ENCODE measurements around the gene TGFBR3.

TGFBR3 gene

DNA sequence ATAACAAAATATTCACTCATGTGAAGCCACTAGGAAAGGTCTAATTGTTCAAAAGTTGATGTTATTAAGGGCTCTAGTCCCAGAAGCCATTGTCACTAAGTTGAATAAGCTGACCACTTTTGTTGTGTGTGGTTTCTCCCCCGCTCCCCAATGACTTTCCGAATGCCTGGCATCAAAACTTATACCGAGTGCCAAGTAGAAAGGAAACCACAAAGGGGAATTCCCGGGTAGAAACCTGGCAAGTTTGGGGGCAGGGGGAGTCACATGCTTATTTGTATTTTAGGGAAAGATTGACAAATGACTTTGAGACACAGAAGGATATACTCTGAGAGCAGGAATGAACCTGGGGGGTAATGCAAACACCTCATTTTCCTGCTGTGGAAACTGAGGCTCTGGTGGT, 154.1 kb downstream of the TGFBR3 start:
- no peak overlapping the region for H3K4me3 ChIP-seq (replicated peaks in 1 of 2; ENCODE audit: low read depth in 2 of 2, low read length in 2 of 2)
- DNase-seq (ENCODE audit: low read depth in 2 of 2) = peak; percentile 70 to 88
- TF ChIP-seq, protein P1, sequence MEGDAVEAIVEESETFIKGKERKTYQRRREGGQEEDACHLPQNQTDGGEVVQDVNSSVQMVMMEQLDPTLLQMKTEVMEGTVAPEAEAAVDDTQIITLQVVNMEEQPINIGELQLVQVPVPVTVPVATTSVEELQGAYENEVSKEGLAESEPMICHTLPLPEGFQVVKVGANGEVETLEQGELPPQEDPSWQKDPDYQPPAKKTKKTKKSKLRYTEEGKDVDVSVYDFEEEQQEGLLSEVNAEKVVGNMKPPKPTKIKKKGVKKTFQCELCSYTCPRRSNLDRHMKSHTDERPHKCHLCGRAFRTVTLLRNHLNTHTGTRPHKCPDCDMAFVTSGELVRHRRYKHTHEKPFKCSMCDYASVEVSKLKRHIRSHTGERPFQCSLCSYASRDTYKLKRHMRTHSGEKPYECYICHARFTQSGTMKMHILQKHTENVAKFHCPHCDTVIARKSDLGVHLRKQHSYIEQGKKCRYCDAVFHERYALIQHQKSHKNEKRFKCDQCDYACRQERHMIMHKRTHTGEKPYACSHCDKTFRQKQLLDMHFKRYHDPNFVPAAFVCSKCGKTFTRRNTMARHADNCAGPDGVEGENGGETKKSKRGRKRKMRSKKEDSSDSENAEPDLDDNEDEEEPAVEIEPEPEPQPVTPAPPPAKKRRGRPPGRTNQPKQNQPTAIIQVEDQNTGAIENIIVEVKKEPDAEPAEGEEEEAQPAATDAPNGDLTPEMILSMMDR (IDR thresholded peaks at IDR 0.05; ENCODE audit: low read depth, low read length) = no peak

DNA sequence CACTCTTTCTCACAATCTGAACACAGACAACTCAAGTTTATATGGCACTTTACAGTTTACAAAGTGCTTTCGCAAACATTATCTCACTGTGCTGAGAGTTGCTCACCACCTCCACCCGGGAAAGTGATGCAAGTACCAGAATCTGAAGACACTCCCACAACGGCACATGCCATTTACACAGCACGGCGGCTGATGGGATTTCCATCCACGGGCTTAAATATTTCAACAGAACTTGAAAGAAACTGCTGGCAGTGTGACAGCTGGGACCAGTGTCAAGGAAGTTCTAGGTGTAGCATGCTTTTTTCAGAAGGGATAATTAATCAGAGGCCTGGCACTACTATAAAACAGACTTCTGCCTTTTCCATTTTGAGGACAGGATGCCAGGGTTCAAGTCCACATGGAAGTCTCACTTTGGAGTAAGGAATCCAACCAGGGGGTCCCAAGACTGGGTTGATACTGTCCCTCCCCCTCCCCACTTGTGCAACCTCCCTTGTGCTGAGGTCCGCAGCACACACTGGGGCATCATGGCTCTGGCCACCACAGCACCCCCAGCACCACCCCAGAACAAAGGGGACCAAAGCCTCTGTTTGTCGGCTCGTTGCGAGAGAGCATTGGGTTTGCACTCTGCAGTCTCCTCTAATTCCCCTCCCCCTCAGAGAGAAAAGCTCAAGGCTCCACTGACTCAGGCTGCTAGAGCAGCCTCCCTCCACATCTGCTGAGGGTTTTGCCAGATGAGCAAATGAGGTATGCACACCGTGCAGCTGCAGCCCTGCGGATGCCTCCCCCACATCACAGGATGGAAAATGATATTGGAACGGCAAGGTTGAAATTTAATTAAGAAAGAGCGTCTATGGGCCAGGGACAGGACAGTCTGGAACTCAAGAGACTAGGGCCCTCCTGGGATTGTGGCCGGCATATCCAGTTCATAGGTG, 154.9 kb downstream of the TGFBR3 start:
- peak; percentile 78 to 85 for DNase-seq (ENCODE audit: low read depth in 2 of 2)
- TF ChIP-seq, protein P1 (IDR thresholded peaks at IDR 0.05; ENCODE audit: low read depth, low read length) = no peak
- H3K4me3 ChIP-seq (replicated peaks in 1 of 2; ENCODE audit: low read depth in 2 of 2, low read length in 2 of 2) = no peak overlapping the region

DNA sequence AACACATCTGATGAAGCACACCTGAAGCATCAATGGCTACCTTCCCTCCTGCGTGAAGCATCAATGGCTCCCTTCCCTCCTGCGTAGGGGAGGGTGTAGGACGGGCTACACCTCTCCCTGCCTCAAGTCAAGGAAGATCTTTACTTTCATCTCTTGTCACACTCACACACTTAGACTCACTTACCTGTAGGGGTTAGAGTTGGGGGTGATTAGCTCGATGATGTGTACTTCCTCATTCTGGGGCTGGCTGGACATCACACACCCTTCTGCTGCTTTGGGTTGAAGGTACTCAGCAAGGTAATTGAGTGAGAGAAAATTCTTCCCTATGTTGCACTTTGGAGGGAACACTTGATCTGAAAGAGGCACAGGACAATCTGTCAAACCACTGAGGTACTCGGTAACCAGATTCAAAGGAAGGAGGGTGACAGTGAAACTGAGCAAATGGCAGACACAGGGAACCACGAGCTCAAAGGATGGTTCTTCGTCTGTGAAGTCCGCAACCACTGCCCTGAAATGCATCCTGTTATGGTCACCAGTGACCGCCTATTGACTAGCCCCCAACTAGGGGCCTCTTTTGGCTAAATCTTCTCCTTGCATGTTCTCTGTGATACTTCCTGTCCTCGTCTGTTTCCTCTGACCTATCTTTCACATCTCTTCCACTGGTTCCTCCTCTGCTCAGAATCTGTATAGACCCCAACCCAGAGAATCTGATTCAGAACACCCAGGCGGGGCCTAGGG, 156.2 kb downstream of the TGFBR3 start:
- TF ChIP-seq, protein P1 (IDR thresholded peaks at IDR 0.05; ENCODE audit: low read depth, low read length) = no peak
- DNase-seq (ENCODE audit: low read depth in 2 of 2) = no peak
- H3K4me3 ChIP-seq (replicated peaks in 1 of 2; ENCODE audit: low read depth in 2 of 2, low read length in 2 of 2) = no peak overlapping the region

DNA sequence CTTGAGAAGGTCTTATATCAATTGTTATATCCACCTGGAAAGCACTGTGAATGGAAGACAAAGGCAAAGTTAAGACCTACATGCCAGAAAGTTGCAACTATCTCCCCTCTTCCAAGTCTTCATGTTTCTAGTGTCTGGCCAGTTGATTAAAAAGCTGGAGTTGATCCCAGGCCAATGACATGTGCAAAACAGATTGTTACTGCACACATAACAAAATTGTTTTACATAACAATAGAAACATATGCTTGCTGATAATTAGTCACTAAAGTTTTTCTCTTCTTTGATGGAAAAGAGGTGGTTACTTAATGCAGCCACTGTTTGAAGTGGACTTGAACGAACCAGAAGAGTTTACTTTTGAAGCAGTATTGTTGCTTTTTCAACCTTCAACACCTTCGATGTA, 158.2 kb downstream of the TGFBR3 start:
- peak; percentile 30 to 61 for DNase-seq (ENCODE audit: low read depth in 2 of 2)
- no peak overlapping the region for H3K4me3 ChIP-seq (replicated peaks in 1 of 2; ENCODE audit: low read depth in 2 of 2, low read length in 2 of 2)
- TF ChIP-seq, protein P1 (IDR thresholded peaks at IDR 0.05; ENCODE audit: low read depth, low read length) = no peak

DNA sequence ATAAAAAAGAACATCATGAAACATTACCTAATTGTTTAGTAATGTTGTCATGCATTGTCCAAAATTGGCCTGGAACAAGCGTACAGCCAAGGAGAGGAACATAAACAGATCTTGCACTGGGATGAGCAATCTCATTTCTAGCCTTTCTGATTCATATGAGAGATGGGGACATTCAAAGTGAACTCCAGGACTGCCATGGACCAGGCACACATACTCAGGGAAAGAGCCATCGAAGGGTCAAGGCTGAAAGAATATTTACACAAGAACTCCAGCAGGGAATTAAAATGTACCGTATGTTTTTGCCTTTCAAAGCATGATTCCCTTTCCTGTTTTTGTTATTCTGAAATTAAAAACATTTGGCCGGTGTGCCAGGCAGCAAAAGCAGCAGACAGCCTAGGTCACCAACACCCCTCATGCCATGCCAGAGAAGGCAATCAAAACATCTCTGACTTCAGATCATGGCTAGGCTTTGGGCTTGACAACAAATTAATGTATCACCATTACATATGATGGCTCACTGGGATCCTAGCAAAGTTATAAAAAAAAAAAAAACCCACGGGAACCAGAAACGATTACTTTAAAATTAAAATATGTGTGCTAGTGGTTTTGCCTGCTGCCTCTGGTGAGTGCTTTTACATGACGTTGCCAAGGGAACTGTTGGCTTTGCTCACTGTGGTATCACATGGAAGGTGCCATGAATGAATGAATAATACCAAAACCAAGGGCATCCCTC, 159.8 kb downstream of the TGFBR3 start:
- TF ChIP-seq, protein P1 (IDR thresholded peaks at IDR 0.05; ENCODE audit: low read depth, low read length) = no peak
- DNase-seq (ENCODE audit: low read depth in 2 of 2) = peak; percentile 83 to 98
- no peak overlapping the region for H3K4me3 ChIP-seq (replicated peaks in 1 of 2; ENCODE audit: low read depth in 2 of 2, low read length in 2 of 2)

DNA sequence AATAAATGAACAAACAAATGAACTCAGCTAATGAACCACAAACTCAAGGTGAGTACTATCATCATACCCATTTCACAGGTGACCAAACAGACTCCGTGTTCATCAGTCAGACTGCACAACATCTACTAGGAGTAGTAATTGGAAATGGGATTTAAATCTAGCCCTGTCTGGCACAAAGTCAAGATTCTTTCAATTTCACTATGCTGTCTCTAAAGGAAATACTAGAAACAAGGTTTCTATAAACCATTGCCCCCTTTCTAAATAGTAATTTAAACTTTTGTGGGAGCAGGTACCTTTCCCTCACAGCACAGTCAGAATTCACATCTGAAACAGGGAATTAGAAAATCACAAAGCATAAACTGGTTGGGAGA, 160.3 kb downstream of the TGFBR3 start:
- no peak overlapping the region for H3K4me3 ChIP-seq (replicated peaks in 1 of 2; ENCODE audit: low read depth in 2 of 2, low read length in 2 of 2)
- TF ChIP-seq, protein P1 (IDR thresholded peaks at IDR 0.05; ENCODE audit: low read depth, low read length) = no peak
- no peak for DNase-seq (ENCODE audit: low read depth in 2 of 2)

Data from cardiac fibroblast (primary cell).